ENCODE measurements around the gene EGFR.
"Not testable (repeated sequence)": the region's sequence is repeated elsewhere in the genome, so short reads cannot be mapped to it uniquely, and the experiment has no call there.

EGFR gene

GRCh38 chr7:55155351-55156117 lies 136.7 kb downstream of the EGFR start:
- no peak for DNase-seq

GRCh38 chr7:55156919-55157763 lies 138.3 kb downstream of the EGFR start:
- DNase-seq: no peak

GRCh38 chr7:55157764-55158105 lies 138.9 kb downstream of the EGFR start:
- DNase-seq: no peak

GRCh38 chr7:55158541-55159382 lies 139.9 kb downstream of the EGFR start:
- no peak for DNase-seq

- DNase-seq: no peak
Observed at GRCh38 chr7:55160539-55160938, 141.7 kb downstream of the EGFR start.

- DNase-seq: no peak
Observed at GRCh38 chr7:55161154-55161687, 142.4 kb downstream of the EGFR start.

- no peak for DNase-seq
Observed at GRCh38 chr7:55162476-55162875, 143.7 kb downstream of the EGFR start.

- DNase-seq: no peak
Observed at GRCh38 chr7:55163733-55164132, 144.9 kb downstream of the EGFR start.

GRCh38 chr7:55164527-55164926 lies 145.7 kb downstream of the EGFR start:
- DNase-seq: no peak

GRCh38 chr7:55165176-55165861 lies 146.5 kb downstream of the EGFR start:
- DNase-seq: no peak

- not testable (repeated sequence) for DNase-seq
Observed at GRCh38 chr7:55167296-55167695, 148.5 kb downstream of the EGFR start.

GRCh38 chr7:55170335-55171069 lies 151.7 kb downstream of the EGFR start:
- DNase-seq: no peak

- no peak for DNase-seq
Observed at GRCh38 chr7:55171157-55171556, 152.3 kb downstream of the EGFR start.

- no peak for DNase-seq
Observed at GRCh38 chr7:55172161-55172560, 153.3 kb downstream of the EGFR start.

GRCh38 chr7:55172881-55173609 lies 154.2 kb downstream of the EGFR start:
- DNase-seq: no peak

- DNase-seq: no peak
Observed at GRCh38 chr7:55173671-55174070, 154.9 kb downstream of the EGFR start.

GRCh38 chr7:55174456-55174855 lies 155.6 kb downstream of the EGFR start:
- DNase-seq: no peak

- no peak for DNase-seq
Observed at GRCh38 chr7:55174856-55175255, 156.0 kb downstream of the EGFR start.

- DNase-seq: no peak
Observed at GRCh38 chr7:55177068-55177530, 158.3 kb downstream of the EGFR start.

- DNase-seq: no peak
Observed at GRCh38 chr7:55177589-55178261, 158.9 kb downstream of the EGFR start.
